ENCODE measurements around the gene RAMP1. TPM values are rescaled to one million over a fixed set of nuclear protein-coding genes. Genes with fewer than 3 reads are reported as not detected.

The RAMP1 gene
- total RNA-seq, 6 experiments from 2014 or later, result 0.38 to 1.3 (median 0.48) TPM; not detected in 1

DNA sequence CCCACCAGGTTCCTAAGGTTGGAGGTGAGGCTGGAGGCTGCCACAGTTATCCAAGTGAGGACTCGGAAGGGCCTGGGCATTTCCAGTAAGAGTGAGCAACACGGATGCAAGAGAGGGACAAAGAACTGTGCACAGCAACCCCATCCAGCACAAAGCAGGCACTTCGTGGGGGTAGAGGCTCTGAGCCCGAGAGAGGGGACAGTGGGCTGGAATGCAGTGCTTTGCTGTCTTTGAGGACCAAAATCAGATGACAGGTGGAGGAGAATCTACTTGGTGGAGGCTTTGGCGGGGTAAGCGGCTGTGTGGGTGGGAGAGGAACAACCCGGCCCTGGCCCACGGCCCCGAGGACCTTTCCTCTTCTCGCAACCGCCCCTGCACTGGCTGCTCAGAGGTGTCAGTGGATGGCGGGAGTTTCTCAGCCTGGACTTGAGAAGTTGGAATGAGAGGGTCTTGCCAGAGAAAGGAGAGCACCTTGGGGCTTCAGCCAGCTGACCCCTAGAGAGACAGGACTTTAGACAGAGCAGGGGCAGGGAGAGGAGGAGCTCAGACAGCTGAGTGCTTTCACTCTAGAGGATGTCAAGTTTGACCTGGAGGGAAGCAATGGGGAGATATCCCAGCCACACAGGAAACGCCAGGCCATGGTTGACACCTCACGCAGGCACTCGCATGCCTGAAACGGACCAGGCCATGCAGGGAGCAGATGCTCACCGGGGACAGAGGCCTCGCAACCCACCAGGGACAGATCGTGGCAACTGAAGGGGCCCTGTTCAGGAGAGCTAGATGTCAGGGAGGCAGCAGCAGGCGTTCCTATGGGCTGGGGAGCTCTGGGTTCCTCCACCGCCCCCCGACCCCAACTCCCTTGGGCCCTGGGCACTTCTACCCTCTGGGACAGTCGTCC lies 11.6 kb downstream of the RAMP1 start:
- Mint-ChIP-seq H3K27me3 (ENCODE audit: insufficient read depth) (peaks cover 7% of the 10 kb centered on the region), H3K27ac (no peak overlapping the region), H3K9me3 (no peaks in the 10 kb centered on the region), H3K4me3 (no peak overlapping the region), H3K4me1 (ENCODE audit: low read depth) (peaks cover 39% of the 10 kb centered on the region), H3K36me3 (ENCODE audit: low read depth) (no peaks in the 10 kb centered on the region)
- TF ChIP-seq, protein P1, sequence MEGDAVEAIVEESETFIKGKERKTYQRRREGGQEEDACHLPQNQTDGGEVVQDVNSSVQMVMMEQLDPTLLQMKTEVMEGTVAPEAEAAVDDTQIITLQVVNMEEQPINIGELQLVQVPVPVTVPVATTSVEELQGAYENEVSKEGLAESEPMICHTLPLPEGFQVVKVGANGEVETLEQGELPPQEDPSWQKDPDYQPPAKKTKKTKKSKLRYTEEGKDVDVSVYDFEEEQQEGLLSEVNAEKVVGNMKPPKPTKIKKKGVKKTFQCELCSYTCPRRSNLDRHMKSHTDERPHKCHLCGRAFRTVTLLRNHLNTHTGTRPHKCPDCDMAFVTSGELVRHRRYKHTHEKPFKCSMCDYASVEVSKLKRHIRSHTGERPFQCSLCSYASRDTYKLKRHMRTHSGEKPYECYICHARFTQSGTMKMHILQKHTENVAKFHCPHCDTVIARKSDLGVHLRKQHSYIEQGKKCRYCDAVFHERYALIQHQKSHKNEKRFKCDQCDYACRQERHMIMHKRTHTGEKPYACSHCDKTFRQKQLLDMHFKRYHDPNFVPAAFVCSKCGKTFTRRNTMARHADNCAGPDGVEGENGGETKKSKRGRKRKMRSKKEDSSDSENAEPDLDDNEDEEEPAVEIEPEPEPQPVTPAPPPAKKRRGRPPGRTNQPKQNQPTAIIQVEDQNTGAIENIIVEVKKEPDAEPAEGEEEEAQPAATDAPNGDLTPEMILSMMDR (IDR thresholded peaks at IDR 0.05), result no peak
- DNase-seq, result no peak

DNA sequence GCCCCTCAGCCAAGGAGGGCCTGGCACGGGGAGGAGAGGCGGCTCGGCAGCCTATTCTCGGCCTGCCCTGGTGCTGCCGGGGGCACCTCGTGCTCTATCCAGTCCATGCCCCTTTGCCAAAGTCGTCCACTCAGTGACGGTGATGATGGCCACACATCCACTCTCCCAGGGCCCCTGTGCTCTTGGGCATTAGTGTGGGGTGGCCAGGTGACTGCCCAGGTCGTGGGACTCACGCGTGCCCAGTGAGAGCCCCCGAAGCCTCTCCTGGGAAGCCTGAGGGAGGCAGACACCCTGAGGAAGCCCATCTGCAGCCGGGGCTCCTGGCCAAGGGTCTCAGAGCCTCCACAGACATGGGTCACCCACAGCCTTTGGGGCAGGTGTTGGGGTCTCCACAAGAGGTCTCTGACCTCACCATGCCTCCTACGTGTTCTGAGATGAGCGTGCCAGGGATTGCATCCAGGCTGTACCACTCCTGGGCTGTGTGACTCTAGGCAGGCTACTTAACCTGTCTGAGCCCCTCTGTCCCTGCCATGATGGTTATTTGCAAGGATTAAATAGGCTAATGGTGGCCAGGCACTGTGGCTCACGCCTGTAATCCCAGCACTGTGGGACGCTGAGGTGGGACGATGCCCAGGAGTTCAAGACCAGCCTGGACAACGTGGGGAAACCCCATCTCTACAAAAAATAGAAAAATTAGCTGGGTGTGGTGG lies 12.9 kb downstream of the RAMP1 start:
- H3K36me3 Mint-ChIP-seq (ENCODE audit: low read depth), result no peaks in the 10 kb centered on the region
- peaks cover 7% of the 10 kb centered on the region for H3K27me3 Mint-ChIP-seq (ENCODE audit: insufficient read depth)
- DNase-seq, result no peak
- H3K9me3 Mint-ChIP-seq, result no peaks in the 10 kb centered on the region
- no peak overlapping the region for H3K27ac Mint-ChIP-seq
- H3K4me3 Mint-ChIP-seq, result no peak overlapping the region
- peaks cover 32% of the 10 kb centered on the region for H3K4me1 Mint-ChIP-seq (ENCODE audit: low read depth)
- TF ChIP-seq, protein P1 (IDR thresholded peaks at IDR 0.05), result no peak

DNA sequence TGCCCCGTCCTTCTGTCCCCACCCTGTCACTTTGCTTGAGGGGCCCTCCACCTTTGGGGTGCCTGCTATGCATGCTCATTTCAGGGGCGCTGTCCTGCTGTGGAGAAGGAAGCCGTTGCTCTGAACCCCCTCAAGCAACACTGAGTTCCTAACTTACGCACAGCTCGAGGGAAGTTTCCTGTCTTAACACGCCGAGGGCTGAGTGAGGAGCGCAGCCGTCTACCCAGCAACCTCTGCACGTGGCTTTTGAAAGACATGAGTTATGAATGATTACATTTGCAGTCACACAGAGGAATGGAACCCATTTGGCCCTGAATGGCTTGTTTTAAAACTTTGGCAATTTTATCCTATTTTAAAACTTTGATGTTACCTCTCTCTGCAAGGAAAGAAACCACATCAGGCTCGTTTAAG lies 14.0 kb downstream of the RAMP1 start:
- H3K4me1 Mint-ChIP-seq (ENCODE audit: low read depth), result peaks cover 30% of the 10 kb centered on the region
- TF ChIP-seq, protein P1 (IDR thresholded peaks at IDR 0.05), result no peak
- no peak overlapping the region for H3K4me3 Mint-ChIP-seq
- H3K27ac Mint-ChIP-seq, result no peak overlapping the region
- peaks cover 7% of the 10 kb centered on the region for H3K27me3 Mint-ChIP-seq (ENCODE audit: insufficient read depth)
- no peaks in the 10 kb centered on the region for H3K9me3 Mint-ChIP-seq
- DNase-seq, result no peak
- no peaks in the 10 kb centered on the region for H3K36me3 Mint-ChIP-seq (ENCODE audit: low read depth)

DNA sequence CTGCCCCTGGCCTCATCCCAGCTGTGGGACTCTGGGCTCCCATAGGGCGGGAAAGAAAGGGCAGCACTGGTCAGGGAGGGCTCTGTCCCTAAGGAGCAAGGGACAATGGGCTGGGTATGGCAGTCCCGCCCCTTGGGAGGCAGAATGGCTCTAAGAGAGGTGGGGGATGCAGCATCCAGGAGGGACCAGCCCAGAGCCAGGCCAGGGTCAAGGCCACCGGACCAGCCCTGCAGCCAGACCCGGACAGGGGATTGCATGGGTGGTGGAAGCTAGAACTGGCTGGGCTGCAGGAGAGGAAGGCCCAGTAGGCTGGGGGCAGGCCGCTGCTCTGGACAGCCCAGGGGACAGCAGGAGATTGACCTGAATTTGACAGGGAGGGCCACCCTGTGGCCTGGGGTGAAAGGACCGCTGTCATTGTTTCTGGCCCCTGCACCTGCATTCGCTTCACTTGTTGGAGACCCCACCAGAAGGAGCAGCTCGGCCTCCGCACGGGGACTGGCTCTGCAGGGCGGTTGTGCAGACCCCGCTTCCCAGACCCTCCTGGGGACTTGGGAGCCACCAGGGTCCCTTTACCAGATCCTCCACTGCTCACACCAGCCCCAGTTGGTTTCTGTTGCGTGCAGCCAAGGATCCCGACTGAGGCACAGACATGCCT lies 14.6 kb downstream of the RAMP1 start:
- peaks cover 7% of the 10 kb centered on the region for H3K27me3 Mint-ChIP-seq (ENCODE audit: insufficient read depth)
- no peaks in the 10 kb centered on the region for H3K36me3 Mint-ChIP-seq (ENCODE audit: low read depth)
- no peaks in the 10 kb centered on the region for H3K9me3 Mint-ChIP-seq
- H3K4me3 Mint-ChIP-seq, result peak overlapping the region; percentile 66
- TF ChIP-seq, protein P1 (IDR thresholded peaks at IDR 0.05), result no peak
- H3K4me1 Mint-ChIP-seq (ENCODE audit: low read depth), result peaks cover 30% of the 10 kb centered on the region
- H3K27ac Mint-ChIP-seq, result peak overlapping the region; percentile 91
- DNase-seq, result no peak

DNA sequence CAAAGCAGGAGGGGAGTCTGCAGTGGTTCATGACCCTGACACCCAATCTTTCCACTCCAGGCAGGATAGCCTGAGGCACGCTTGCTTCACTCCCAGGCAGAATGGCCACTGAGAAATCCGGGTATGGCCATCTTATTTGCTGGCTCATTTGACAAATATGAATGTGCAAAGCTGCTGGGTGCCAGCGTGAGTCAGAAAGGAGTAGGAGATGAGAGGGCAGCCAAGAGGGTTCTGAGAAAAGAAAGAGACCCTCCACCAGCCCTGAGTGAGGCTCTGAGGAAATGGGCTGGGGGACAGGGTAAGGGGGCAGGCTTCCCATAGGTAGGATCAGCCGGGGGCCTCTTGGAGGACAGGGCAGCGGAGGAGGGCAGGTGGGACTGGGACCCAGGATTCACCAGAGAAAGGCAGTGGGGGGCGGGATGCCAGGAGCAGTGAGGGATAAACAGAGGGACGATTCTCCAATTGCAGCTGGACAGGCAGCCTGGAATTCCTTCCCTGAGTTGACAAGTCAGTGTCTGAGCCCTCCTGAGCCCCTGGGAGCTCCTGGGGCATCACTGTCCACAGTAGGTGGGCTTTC lies 15.2 kb downstream of the RAMP1 start:
- peak; percentile 92 for DNase-seq
- Mint-ChIP-seq H3K27me3 (ENCODE audit: insufficient read depth) (peaks cover 7% of the 10 kb centered on the region), H3K27ac (peak overlapping the region; percentile 91), H3K9me3 (no peaks in the 10 kb centered on the region), H3K36me3 (ENCODE audit: low read depth) (no peaks in the 10 kb centered on the region), H3K4me1 (ENCODE audit: low read depth) (peaks cover 32% of the 10 kb centered on the region), H3K4me3 (peak overlapping the region; percentile 66)
- TF ChIP-seq, protein P1 (IDR thresholded peaks at IDR 0.05), result no peak

Data from HFFc6 (cell line).